Endothelial cell of umbilical vein (primary cell): ENCODE results near the gene SERF2.

Experiments used
- CTCF ChIP-seq, 2 donors: IDR thresholded peaks; 1 replicate in 1 of 2; 2 replicates in 1 of 2; pipeline ENCODE4 v1.5.1; 2011; ENCODE audit warnings: low read length in 2 of 2, mild to moderate bottlenecking in 2 of 2, moderate library complexity in 2 of 2, control low read depth in 1 of 2, inconsistent platforms in 1 of 2, low read depth in 1 of 2; ENCODE audit not compliant: insufficient read depth in 1 of 2; ENCODE audit errors: extremely low read depth in 1 of 2
- FOS ChIP-seq: IDR thresholded peaks from 2 replicates; pipeline ENCODE4 v1.6.1; 2011; ENCODE audit warnings: mild to moderate bottlenecking, low read length, moderate library complexity, borderline replicate concordance; ENCODE audit not compliant: insufficient read depth
- MYC ChIP-seq: IDR thresholded peaks from one replicate; pipeline ENCODE4 v1.6.1; 2011; ENCODE audit warnings: mild to moderate bottlenecking, low read depth, low read length

DNA sequence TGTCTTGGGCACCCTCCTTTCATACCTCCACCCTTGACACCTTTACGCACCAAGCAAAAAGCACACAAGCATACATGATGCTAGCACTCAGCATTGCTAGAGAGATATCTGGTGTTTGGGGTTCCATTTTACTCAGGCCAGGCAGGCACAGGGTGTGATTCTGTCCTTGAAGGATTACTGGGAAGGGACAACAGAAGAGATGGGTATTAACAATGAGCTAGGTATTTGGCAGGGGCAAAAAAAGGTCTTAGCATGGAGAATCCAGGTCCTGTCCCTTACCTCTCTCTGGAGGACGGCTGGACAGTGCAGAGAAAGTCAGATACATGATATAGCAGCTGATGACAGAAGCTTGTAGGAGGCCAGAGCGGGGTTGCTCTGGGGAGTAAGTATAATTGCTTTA is 4.4 kb downstream of the SERF2 start:
- no peak for TF ChIP-seq CTCF (IDR thresholded peaks at IDR 0.05; ENCODE audit: extremely low read depth in 1 of 2, insufficient read depth in 1 of 2, low read depth in 1 of 2, low read length in 2 of 2)
- TF ChIP-seq FOS, result no peak
- TF ChIP-seq MYC, result no peak
